HL-60 (cell line): ENCODE data around the gene SPAG17.

Experiments used
- DNase-seq, 2 experiments: peaks; one replicate each; pipeline ENCODE4 v3.0.0-alpha.2; 2010 to 2020; ENCODE audit warnings: low read depth in 1 of 2, low spot score in 1 of 2
- H3K27ac ChIP-seq: fragments of 250-450 bp; sonication (Bioruptor Pico); replicated peaks from 2 replicates; pipeline ENCODE4 v1.5.1; 2020; ENCODE audit warnings: mild to moderate bottlenecking, moderate library complexity
- H3K27me3 ChIP-seq: fragments of 250-450 bp; sonication (Bioruptor Pico); 2 replicates; pipeline ENCODE4 v1.5.1; 2021; ENCODE audit warnings: mild to moderate bottlenecking, moderate library complexity; ENCODE audit not compliant: insufficient read depth, poor library complexity, severe bottlenecking
- H3K4me3 ChIP-seq: replicated peaks from 2 replicates; pipeline ENCODE4 v1.5.1; 2011; ENCODE audit warnings: mild to moderate bottlenecking, control low read depth, low read length; ENCODE audit not compliant: insufficient read depth
- GABPA ChIP-seq: IDR thresholded peaks from 2 replicates; pipeline ENCODE4 v1.6.1; 2012; ENCODE audit warnings: low read depth
- POLR2AphosphoS5 ChIP-seq: IDR thresholded peaks from 2 replicates; pipeline ENCODE4 v1.6.1; 2012; ENCODE audit warnings: low read depth
- REST ChIP-seq: IDR thresholded peaks from 2 replicates; pipeline ENCODE4 v1.6.1; 2012; ENCODE audit warnings: low read depth; ENCODE audit not compliant: insufficient replicate concordance
- SPI1 ChIP-seq: IDR thresholded peaks from 2 replicates; pipeline ENCODE4 v1.6.1; 2012; ENCODE audit warnings: low read depth, mild to moderate bottlenecking, borderline replicate concordance
- TF ChIP-seq, protein P1 (sequence below): IDR thresholded peaks from one replicate; pipeline ENCODE4 v1.5.1; 2011; ENCODE audit warnings: low read length, control low read depth, inconsistent platforms; ENCODE audit not compliant: insufficient read depth

SPAG17 gene

DNA sequence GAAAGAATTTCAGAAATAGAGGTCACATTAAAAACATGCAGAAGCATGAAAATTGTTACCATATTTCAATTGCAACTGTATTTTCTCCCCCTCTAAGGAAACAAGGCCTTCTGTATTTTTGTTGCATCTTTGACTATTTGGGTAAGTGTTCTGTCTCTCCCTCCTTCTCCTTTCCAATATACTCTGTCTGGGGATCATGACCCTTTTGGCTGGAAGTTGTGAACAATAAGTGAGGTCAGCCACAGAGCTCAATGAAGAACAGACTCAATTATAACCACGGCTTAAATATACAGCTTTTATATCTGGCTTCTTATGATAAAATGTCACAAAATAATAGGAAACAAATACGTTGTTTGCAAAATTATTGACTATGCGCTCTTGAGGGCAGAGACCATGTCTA lies 47.1 kb downstream of the SPAG17 start:
- DNase-seq: no peak
- TF ChIP-seq GABPA (no peak), POLR2AphosphoS5 (no peak), SPI1 (no peak), REST (no peak)
- TF ChIP-seq, protein P1, sequence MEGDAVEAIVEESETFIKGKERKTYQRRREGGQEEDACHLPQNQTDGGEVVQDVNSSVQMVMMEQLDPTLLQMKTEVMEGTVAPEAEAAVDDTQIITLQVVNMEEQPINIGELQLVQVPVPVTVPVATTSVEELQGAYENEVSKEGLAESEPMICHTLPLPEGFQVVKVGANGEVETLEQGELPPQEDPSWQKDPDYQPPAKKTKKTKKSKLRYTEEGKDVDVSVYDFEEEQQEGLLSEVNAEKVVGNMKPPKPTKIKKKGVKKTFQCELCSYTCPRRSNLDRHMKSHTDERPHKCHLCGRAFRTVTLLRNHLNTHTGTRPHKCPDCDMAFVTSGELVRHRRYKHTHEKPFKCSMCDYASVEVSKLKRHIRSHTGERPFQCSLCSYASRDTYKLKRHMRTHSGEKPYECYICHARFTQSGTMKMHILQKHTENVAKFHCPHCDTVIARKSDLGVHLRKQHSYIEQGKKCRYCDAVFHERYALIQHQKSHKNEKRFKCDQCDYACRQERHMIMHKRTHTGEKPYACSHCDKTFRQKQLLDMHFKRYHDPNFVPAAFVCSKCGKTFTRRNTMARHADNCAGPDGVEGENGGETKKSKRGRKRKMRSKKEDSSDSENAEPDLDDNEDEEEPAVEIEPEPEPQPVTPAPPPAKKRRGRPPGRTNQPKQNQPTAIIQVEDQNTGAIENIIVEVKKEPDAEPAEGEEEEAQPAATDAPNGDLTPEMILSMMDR: no peak
- no peak overlapping the region for H3K27ac ChIP-seq
- no peak overlapping the region for H3K4me3 ChIP-seq
- H3K27me3 ChIP-seq: peaks cover 4% of the 10 kb centered on the region

- TF ChIP-seq REST (no peak), GABPA (no peak), SPI1 (no peak), POLR2AphosphoS5 (no peak)
- TF ChIP-seq, protein P1: no peak
- DNase-seq: no peak
- H3K27me3 ChIP-seq: peaks cover 3% of the 10 kb centered on the region
- H3K4me3 ChIP-seq: no peak overlapping the region
- no peak overlapping the region for H3K27ac ChIP-seq
Observed at GRCh38 chr1:118136187-118136941, 48.7 kb downstream of the SPAG17 start.

DNA sequence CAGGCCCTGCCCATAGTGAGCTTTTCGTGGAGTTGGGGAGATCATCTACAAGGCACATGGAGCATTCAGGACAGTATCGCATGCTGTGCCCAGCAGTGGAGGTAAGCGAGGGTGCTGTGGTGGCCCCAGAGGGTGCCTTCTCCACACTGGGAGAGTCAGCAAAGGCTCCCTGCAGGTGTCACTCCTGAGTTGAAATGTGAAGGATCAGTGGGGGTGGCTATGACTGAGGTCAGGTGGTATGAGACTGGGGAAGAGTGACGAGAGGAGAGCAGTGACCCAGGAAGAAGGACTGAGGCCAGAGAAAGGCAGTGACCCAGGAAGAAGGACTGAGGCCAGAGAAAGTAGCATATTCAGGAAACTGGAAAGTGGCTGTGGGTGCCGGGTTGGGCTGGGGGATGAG lies 53.0 kb downstream of the SPAG17 start:
- TF ChIP-seq SPI1 (no peak), REST (no peak), GABPA (no peak), POLR2AphosphoS5 (no peak)
- TF ChIP-seq, protein P1: no peak
- no peak overlapping the region for H3K27ac ChIP-seq
- DNase-seq: no peak
- peaks cover 3% of the 10 kb centered on the region for H3K27me3 ChIP-seq
- no peak overlapping the region for H3K4me3 ChIP-seq
